Measurements from ENCODE around the gene SH3PXD2A. TPM values are rescaled to one million over a fixed set of nuclear protein-coding genes. Genes with fewer than 3 reads are reported as not detected.
A peak's percentile ranks its signal among the peaks of the same experiment; 100 is the strongest.

Gene SH3PXD2A
- total and polyA plus RNA-seq, 8 donors, result 3.9 to 16.4 (median 8.0) TPM

DNA sequence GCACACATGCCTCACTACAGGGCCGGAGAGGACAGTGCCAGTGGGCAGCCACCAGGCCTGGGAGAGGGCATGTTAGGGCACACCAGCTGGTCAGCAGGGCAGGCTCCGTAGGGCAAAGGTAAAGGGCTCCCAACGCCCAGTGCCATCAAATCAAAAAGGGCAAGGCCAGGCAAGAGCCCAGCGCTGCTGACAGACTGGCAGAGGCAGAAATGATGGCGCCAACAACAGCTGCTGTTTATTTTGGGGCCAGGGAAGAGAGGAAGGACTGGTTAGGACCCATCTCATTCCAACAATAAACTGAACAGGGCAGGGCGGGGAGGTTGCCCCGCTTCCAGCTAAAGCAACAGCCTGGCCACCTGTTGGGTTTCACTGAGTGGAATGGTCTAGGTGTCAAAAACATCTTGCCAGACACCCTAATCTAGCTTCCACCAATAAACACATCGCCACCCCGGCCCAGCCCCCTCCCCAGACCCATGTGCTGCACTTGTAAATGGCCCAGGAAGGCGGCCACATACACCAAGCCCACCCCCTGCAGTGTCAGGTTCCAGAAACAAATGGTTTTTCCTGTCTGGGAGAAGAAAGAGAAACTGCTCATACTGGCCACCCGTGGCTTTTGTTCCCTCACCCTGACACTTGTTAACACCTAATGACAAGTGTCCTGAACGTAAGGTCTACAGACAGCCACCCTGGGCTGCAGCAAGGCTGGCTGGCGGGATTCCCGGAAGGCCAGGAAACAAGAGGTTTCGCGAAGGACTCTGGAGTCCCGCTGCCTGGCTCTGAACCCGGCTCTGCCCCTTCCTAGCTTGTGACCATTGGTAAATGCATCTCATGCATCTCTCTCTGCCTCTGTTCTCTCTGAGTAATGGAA lies 15.3 kb downstream of the SH3PXD2A start:
- no peaks in the 10 kb centered on the region for H3K36me3 ChIP-seq
- no peaks in the 10 kb centered on the region for H3K27me3 ChIP-seq
- peak in 2 of 6 donors; percentile 46 to 52 for DNase-seq
- no peak for FAIRE-seq
- intact Hi-C loops (cut with DNase I), result loop anchor here in 1 of 3 donors (10.0 kb wide), 1 partner anchor 115 kb away; no protein-coding TSS in a partner anchor
- peak overlapping the region; percentile 29 to 64 (median 54) for H3K27ac ChIP-seq
- H3K4me3 ChIP-seq, result no peak overlapping the region
- 46 to 60% methylated on average over 18 of the region's 18 CpGs for WGBS, 2 donors
- H3K9me3 ChIP-seq, result no peaks in the 10 kb centered on the region
- peaks cover 5 to 16% (median 8%) of the 10 kb centered on the region in 3 donors for H3K4me1 ChIP-seq
- ATAC-seq, result peak; percentile 7 to 40 (median 26)
- TF ChIP-seq, protein P1, sequence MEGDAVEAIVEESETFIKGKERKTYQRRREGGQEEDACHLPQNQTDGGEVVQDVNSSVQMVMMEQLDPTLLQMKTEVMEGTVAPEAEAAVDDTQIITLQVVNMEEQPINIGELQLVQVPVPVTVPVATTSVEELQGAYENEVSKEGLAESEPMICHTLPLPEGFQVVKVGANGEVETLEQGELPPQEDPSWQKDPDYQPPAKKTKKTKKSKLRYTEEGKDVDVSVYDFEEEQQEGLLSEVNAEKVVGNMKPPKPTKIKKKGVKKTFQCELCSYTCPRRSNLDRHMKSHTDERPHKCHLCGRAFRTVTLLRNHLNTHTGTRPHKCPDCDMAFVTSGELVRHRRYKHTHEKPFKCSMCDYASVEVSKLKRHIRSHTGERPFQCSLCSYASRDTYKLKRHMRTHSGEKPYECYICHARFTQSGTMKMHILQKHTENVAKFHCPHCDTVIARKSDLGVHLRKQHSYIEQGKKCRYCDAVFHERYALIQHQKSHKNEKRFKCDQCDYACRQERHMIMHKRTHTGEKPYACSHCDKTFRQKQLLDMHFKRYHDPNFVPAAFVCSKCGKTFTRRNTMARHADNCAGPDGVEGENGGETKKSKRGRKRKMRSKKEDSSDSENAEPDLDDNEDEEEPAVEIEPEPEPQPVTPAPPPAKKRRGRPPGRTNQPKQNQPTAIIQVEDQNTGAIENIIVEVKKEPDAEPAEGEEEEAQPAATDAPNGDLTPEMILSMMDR (IDR thresholded peaks at IDR 0.05), result no peak

DNA sequence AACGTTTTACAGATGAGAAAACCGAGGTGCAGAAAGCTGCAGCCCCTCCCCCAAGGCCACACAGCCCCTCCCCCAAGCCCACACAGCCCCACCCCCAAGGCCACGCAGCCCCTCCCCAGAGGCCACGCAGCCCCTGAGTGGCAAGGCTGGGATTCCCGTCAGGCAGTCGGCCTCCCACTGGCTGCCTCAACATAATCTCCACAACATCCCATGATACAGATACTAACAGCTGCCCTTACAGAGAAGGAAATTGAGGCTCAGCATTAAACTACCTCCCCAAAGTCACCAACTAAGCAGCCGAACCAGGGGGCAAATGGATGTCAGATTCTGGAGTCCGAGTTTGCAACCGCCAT lies 15.9 kb downstream of the SH3PXD2A start:
- peak overlapping the region; percentile 29 to 64 (median 54) for H3K27ac ChIP-seq
- DNase-seq (no peak), ATAC-seq (no peak), FAIRE-seq (no peak)
- no peaks in the 10 kb centered on the region for H3K36me3 ChIP-seq
- H3K4me3 ChIP-seq, result no peak overlapping the region
- TF ChIP-seq, protein P1 (IDR thresholded peaks at IDR 0.05), result no peak
- WGBS, 2 donors, result 73 to 83% methylated on average over 9 of the region's 9 CpGs
- H3K9me3 ChIP-seq, result no peaks in the 10 kb centered on the region
- intact Hi-C loops (cut with DNase I), result no loop called here
- no peaks in the 10 kb centered on the region for H3K27me3 ChIP-seq
- H3K4me1 ChIP-seq, result peaks cover 5 to 19% (median 6%) of the 10 kb centered on the region in 3 donors

DNA sequence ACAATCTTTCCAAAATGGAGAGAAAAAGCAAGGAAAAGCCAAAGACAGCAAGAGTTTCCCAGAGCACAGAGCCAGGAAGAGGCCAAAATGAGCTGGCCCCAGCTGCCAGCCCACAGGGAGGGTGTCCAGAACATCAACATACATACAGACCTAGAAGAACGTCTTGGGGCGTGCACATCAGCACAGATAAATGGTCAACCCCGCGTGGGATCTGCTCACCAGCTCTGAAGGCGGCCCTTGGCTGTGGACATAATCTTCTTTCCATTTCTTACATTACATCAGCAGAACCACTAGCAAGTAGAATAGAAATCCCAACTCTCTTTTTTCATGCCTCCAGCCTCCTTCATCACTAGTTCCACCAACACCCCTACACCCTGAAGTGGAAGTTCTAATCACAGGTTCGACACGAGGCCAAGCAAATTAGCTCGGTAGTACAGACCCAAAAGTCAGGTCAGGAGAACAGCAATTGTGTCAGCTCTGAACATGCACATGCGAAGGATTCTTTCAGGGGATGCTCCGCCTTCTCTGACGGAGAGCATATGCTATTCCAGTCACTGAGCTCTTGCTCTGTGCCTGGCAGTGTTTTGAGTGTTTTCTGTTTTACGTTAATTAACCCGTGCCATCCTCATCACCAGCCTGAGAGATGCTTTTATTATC lies 16.4 kb downstream of the SH3PXD2A start:
- ATAC-seq (no peak), DNase-seq (no peak), FAIRE-seq (no peak)
- TF ChIP-seq, protein P1 (IDR thresholded peaks at IDR 0.05), result no peak
- no peak overlapping the region for H3K4me3 ChIP-seq
- intact Hi-C loops (cut with DNase I), result no loop called here
- 88 to 91% methylated on average over 13 of the region's 13 CpGs for WGBS, 2 donors
- H3K36me3 ChIP-seq, result no peaks in the 10 kb centered on the region
- H3K9me3 ChIP-seq, result no peaks in the 10 kb centered on the region
- no peaks in the 10 kb centered on the region for H3K27me3 ChIP-seq
- peaks cover 3 to 23% (median 5%) of the 10 kb centered on the region in 3 donors for H3K4me1 ChIP-seq
- no peak overlapping the region for H3K27ac ChIP-seq

GRCh38 chr10:103838070-103838395 lies 17.3 kb downstream of the SH3PXD2A start:
- ATAC-seq (no peak), FAIRE-seq (no peak), DNase-seq (no peak)
- Histone ChIP-seq H3K4me1 (peaks cover 5 to 16% (median 5%) of the 10 kb centered on the region in 3 donors), H3K36me3 (no peaks in the 10 kb centered on the region), H3K9me3 (no peaks in the 10 kb centered on the region), H3K27me3 (no peaks in the 10 kb centered on the region), H3K4me3 (no peak overlapping the region), H3K27ac (peak overlapping the region in 1 of 4 donors; percentile 3)
- intact Hi-C loops (cut with DNase I), result no loop called here
- TF ChIP-seq, protein P1 (IDR thresholded peaks at IDR 0.05), result no peak
- WGBS, 2 donors, result 79 to 89% methylated on average over 4 of the region's 4 CpGs

All from pancreas (tissue), 10 donors.